HEK293 (cell line): ENCODE results near the gene CFAP99.

Experiments
- CTCF ChIA-PET: fragments of 350-600 bp; formaldehyde crosslinking; extraction: SDS; loops from one replicate; lab custom pipeline; 2021; ENCODE audit warnings: antibody characterized with exemption; lab: Yijun Ruan, JAX
- POLR2A ChIA-PET: fragments of 300-600 bp; formaldehyde crosslinking; extraction: SDS; loops from one replicate; lab custom pipeline; 2020; ENCODE audit warnings: antibody characterized with exemption, inconsistent platforms; lab: Yijun Ruan, JAX
- H3K27ac ChIP-seq: fragments of 200-500 bp; sonication (Bioruptor generic); 2 replicates; pipeline ENCODE4 v1.5.1; 2014; ENCODE audit warnings: low read depth, low read length, control low read depth, inconsistent platforms; ENCODE audit errors: extremely low read depth
- H3K36me3 ChIP-seq, 2 experiments: fragments of 200-500 bp in 1 of 2; sonication (Bioruptor generic) in 1 of 2; 1 replicate in 1 of 2; 2 replicates in 1 of 2; pipeline ENCODE4 v1.5.1; 2014 to 2017; ENCODE audit warnings: inconsistent platforms in 2 of 2, low read length in 2 of 2; ENCODE audit not compliant: control insufficient read depth in 2 of 2, insufficient read depth in 1 of 2
- H3K4me1 ChIP-seq: fragments of 200-500 bp; sonication (Bioruptor generic); 2 replicates; pipeline ENCODE4 v1.5.1; 2014; ENCODE audit warnings: mild to moderate bottlenecking, low read length, inconsistent platforms; ENCODE audit not compliant: control insufficient read depth, insufficient read depth
- H3K4me3 ChIP-seq: 2 replicates; pipeline ENCODE4 v1.5.1; 2011; ENCODE audit warnings: low read depth, mild to moderate bottlenecking, control low read depth, low read length, moderate library complexity
- H3K9me3 ChIP-seq: fragments of 200-500 bp; sonication (Bioruptor generic); 2 replicates; pipeline ENCODE4 v1.5.1; 2014; ENCODE audit warnings: low read depth, low read length, inconsistent platforms; ENCODE audit not compliant: control insufficient read depth, insufficient read depth
- KLF9 ChIP-seq: fragments of 450-650 bp; formaldehyde crosslinking; IDR thresholded peaks from 2 replicates; pipeline ENCODE4 v1.5.1; 2016; ENCODE audit warnings: missing biosample characterization, missing genetic modification characterization, low read depth
- SCRT1 ChIP-seq: fragments of 450-650 bp; formaldehyde crosslinking; IDR thresholded peaks from 2 replicates; pipeline ENCODE4 v1.5.1; 2016; ENCODE audit warnings: missing biosample characterization, missing genetic modification characterization, borderline replicate concordance
- ZBTB20 ChIP-seq: fragments of 450-650 bp; formaldehyde crosslinking; IDR thresholded peaks from 2 replicates; pipeline ENCODE4 v1.5.1; 2016; ENCODE audit warnings: missing biosample characterization, missing genetic modification characterization
- ZBTB21 ChIP-seq: fragments of 450-650 bp; formaldehyde crosslinking; IDR thresholded peaks from 2 replicates; pipeline ENCODE4 v1.5.1; 2017; ENCODE audit warnings: missing biosample characterization, missing genetic modification characterization
- ZEB2 ChIP-seq: fragments of 450-650 bp; formaldehyde crosslinking; IDR thresholded peaks from 2 replicates; pipeline ENCODE4 v1.5.1; 2016; ENCODE audit warnings: missing biosample characterization, missing genetic modification characterization
- ZFP37 ChIP-seq: fragments of 450-650 bp; formaldehyde crosslinking; IDR thresholded peaks from 2 replicates; pipeline ENCODE4 v1.5.1; 2016; ENCODE audit warnings: missing biosample characterization, missing genetic modification characterization
- ZNF19 ChIP-seq: fragments of 450-650 bp; formaldehyde crosslinking; IDR thresholded peaks from 2 replicates; pipeline ENCODE4; 2016; ENCODE audit warnings: missing biosample characterization, missing genetic modification characterization, low read depth
- ZNF341 ChIP-seq: fragments of 450-650 bp; formaldehyde crosslinking; IDR thresholded peaks from 2 replicates; pipeline ENCODE4; 2016; ENCODE audit warnings: low read depth, missing biosample characterization, missing genetic modification characterization
- ZNF350 ChIP-seq: fragments of 450-650 bp; formaldehyde crosslinking; IDR thresholded peaks from 2 replicates; pipeline ENCODE4 v1.5.0; 2017; ENCODE audit warnings: missing biosample characterization, mild to moderate bottlenecking, missing genetic modification characterization
- ZNF37A ChIP-seq: fragments of 450-650 bp; IDR thresholded peaks from 2 replicates; pipeline ENCODE4 v1.5.1; 2018; ENCODE audit warnings: missing biosample characterization, missing genetic modification characterization
- ZNF501 ChIP-seq: fragments of 450-650 bp; formaldehyde crosslinking; IDR thresholded peaks from 2 replicates; pipeline ENCODE4 v1.5.1; 2016; ENCODE audit warnings: missing biosample characterization, missing genetic modification characterization
- ZNF623 ChIP-seq: fragments of 450-650 bp; formaldehyde crosslinking; IDR thresholded peaks from 2 replicates; pipeline ENCODE4 v1.5.1; 2016; ENCODE audit warnings: missing biosample characterization, missing genetic modification characterization
- ZNF658 ChIP-seq: fragments of 450-650 bp; formaldehyde crosslinking; IDR thresholded peaks from 2 replicates; pipeline ENCODE4; 2016; ENCODE audit warnings: missing biosample characterization, missing genetic modification characterization
- ZNF792 ChIP-seq: fragments of 450-650 bp; formaldehyde crosslinking; IDR thresholded peaks from 2 replicates; pipeline ENCODE4 v1.5.1; 2016; ENCODE audit warnings: missing biosample characterization, missing genetic modification characterization
- TF ChIP-seq, protein P1 (sequence below): fragments of 450-650 bp; formaldehyde crosslinking; IDR thresholded peaks from 2 replicates; pipeline ENCODE4 v1.5.1; 2016; ENCODE audit warnings: missing biosample characterization, missing genetic modification characterization
- TF ChIP-seq, protein P2 (sequence below): fragments of 450-650 bp; formaldehyde crosslinking; conservative IDR thresholded peaks from 2 replicates; pipeline ENCODE4 v1.5.1; 2016; ENCODE audit warnings: low read depth, missing biosample characterization, missing genetic modification characterization
- TF ChIP-seq, protein P3 (sequence below): fragments of 450-650 bp; formaldehyde crosslinking; IDR thresholded peaks from 2 replicates; pipeline ENCODE4 v1.5.1; 2016; ENCODE audit warnings: missing biosample characterization, missing genetic modification characterization
- TF ChIP-seq, protein P4 (sequence below): fragments of 450-650 bp; formaldehyde crosslinking; IDR thresholded peaks from 2 replicates; pipeline ENCODE4 v1.5.1; 2016; ENCODE audit warnings: missing biosample characterization, missing genetic modification characterization
- TF ChIP-seq, protein P5 (sequence below): fragments of 450-650 bp; formaldehyde crosslinking; IDR thresholded peaks from 2 replicates; pipeline ENCODE4 v1.5.1; 2016; ENCODE audit warnings: missing biosample characterization, missing genetic modification characterization, borderline replicate concordance
- TF ChIP-seq, protein P6 (sequence below): fragments of 450-650 bp; formaldehyde crosslinking; IDR thresholded peaks from 2 replicates; pipeline ENCODE4 v1.5.1; 2017; ENCODE audit warnings: missing biosample characterization, missing genetic modification characterization

The CFAP99 gene

DNA sequence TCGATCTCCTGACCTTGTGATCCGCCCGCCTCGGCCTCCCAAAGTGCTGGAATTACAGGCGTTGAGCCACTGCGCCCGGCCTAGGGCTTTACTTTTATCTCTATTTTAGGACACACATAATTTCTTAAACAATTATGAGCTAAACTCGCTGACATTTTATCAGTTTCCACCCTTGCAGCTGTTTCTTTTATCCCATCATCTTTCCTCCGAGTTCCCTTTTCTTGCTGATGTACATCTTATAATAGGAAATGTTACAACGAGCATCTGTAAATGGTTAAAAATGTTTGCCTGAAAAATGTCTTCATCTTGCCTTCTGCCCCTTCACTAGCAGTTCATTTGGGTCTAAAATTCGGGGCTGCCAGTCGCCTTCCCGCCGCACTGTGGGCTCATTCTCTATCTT is 41.5 kb upstream of the CFAP99 start:
- Histone ChIP-seq H3K27ac (no peak overlapping the region), H3K4me1 (no peaks in the 10 kb centered on the region), H3K9me3 (no peaks in the 10 kb centered on the region), H3K4me3 (no peak overlapping the region), H3K36me3 (no peaks in the 10 kb centered on the region)
- ChIA-PET CTCF (interaction anchor here (0.6 kb wide), 1 partner anchor 26 kb away, joined by 4 read pairs; no protein-coding TSS in a partner anchor), POLR2A (no interaction called here)
- TF ChIP-seq, protein P1, sequence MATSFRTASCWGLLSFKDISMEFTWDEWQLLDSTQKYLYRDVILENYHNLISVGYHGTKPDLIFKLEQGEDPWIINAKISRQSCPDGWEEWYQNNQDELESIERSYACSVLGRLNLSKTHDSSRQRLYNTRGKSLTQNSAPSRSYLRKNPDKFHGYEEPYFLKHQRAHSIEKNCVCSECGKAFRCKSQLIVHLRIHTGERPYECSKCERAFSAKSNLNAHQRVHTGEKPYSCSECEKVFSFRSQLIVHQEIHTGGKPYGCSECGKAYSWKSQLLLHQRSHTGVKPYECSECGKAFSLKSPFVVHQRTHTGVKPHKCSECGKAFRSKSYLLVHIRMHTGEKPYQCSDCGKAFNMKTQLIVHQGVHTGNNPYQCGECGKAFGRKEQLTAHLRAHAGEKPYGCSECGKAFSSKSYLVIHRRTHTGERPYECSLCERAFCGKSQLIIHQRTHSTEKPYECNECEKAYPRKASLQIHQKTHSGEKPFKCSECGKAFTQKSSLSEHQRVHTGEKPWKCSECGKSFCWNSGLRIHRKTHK (tag by site-specific recombination) = no peak
- TF ChIP-seq SCRT1 (tag by site-specific recombination) (no peak), ZBTB21 (tag by site-specific recombination) (no peak), ZNF623 (tag by site-specific recombination) (no peak), ZNF792 (tag by site-specific recombination) (no peak)
- TF ChIP-seq, protein P2, sequence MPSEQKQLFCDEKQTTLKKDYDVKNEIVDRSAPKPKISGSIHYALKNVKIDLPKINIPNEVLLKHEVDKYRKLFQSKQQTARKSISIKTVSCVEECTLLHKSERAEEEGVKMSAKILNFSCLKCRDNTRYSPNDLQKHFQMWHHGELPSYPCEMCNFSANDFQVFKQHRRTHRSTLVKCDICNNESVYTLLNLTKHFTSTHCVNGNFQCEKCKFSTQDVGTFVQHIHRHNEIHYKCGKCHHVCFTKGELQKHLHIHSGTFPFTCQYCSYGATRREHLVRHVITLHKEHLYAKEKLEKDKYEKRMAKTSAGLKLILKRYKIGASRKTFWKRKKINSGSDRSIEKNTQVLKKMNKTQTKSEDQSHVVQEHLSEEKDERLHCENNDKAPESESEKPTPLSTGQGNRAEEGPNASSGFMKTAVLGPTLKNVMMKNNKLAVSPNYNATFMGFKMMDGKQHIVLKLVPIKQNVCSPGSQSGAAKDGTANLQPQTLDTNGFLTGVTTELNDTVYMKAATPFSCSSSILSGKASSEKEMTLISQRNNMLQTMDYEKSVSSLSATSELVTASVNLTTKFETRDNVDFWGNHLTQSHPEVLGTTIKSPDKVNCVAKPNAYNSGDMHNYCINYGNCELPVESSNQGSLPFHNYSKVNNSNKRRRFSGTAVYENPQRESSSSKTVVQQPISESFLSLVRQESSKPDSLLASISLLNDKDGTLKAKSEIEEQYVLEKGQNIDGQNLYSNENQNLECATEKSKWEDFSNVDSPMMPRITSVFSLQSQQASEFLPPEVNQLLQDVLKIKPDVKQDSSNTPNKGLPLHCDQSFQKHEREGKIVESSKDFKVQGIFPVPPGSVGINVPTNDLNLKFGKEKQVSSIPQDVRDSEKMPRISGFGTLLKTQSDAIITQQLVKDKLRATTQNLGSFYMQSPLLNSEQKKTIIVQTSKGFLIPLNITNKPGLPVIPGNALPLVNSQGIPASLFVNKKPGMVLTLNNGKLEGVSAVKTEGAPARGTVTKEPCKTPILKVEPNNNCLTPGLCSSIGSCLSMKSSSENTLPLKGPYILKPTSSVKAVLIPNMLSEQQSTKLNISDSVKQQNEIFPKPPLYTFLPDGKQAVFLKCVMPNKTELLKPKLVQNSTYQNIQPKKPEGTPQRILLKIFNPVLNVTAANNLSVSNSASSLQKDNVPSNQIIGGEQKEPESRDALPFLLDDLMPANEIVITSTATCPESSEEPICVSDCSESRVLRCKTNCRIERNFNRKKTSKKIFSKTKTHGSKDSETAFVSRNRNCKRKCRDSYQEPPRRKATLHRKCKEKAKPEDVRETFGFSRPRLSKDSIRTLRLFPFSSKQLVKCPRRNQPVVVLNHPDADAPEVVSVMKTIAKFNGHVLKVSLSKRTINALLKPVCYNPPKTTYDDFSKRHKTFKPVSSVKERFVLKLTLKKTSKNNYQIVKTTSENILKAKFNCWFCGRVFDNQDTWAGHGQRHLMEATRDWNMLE (tag by site-specific recombination) = no peak
- TF ChIP-seq, protein P3, sequence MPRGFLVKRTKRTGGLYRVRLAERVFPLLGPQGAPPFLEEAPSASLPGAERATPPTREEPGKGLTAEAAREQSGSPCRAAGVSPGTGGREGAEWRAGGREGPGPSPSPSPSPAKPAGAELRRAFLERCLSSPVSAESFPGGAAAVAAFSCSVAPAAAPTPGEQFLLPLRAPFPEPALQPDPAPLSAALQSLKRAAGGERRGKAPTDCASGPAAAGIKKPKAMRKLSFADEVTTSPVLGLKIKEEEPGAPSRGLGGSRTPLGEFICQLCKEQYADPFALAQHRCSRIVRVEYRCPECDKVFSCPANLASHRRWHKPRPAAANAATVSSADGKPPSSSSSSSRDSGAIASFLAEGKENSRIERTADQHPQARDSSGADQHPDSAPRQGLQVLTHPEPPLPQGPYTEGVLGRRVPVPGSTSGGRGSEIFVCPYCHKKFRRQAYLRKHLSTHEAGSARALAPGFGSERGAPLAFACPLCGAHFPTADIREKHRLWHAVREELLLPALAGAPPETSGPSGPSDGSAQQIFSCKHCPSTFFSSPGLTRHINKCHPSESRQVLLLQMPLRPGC (tag by site-specific recombination) = no peak
- TF ChIP-seq, protein P4, sequence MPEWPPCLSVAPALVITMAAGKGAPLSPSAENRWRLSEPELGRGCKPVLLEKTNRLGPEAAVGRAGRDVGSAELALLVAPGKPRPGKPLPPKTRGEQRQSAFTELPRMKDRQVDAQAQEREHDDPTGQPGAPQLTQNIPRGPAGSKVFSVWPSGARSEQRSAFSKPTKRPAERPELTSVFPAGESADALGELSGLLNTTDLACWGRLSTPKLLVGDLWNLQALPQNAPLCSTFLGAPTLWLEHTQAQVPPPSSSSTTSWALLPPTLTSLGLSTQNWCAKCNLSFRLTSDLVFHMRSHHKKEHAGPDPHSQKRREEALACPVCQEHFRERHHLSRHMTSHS (tag by site-specific recombination) = no peak
- TF ChIP-seq, protein P5, sequence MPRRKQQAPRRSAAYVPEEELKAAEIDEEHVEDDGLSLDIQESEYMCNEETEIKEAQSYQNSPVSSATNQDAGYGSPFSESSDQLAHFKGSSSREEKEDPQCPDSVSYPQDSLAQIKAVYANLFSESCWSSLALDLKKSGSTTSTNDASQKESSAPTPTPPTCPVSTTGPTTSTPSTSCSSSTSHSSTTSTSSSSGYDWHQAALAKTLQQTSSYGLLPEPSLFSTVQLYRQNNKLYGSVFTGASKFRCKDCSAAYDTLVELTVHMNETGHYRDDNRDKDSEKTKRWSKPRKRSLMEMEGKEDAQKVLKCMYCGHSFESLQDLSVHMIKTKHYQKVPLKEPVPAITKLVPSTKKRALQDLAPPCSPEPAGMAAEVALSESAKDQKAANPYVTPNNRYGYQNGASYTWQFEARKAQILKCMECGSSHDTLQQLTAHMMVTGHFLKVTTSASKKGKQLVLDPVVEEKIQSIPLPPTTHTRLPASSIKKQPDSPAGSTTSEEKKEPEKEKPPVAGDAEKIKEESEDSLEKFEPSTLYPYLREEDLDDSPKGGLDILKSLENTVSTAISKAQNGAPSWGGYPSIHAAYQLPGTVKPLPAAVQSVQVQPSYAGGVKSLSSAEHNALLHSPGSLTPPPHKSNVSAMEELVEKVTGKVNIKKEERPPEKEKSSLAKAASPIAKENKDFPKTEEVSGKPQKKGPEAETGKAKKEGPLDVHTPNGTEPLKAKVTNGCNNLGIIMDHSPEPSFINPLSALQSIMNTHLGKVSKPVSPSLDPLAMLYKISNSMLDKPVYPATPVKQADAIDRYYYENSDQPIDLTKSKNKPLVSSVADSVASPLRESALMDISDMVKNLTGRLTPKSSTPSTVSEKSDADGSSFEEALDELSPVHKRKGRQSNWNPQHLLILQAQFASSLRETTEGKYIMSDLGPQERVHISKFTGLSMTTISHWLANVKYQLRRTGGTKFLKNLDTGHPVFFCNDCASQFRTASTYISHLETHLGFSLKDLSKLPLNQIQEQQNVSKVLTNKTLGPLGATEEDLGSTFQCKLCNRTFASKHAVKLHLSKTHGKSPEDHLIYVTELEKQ (tag by site-specific recombination) = no peak

DNA sequence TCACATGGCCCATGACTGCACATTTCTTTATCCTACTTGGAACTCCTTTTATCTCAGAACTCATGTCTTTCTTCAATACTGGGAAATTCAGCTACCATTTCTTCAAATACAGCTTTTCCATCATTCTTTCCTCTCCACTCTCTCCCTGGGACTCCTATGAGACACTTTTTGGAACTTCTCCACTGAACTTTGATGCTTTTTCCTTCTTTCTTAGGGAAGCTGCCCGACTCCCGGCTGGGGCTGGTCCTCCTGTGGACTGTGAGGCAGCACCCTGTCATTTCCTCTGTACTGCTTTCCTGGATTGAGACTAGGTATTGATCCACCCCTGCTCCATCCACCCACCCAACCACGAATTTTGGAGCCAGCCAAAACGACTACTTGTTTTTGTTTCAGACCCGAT is 40.4 kb upstream of the CFAP99 start:
- POLR2A ChIA-PET = no interaction called here
- no peaks in the 10 kb centered on the region for H3K36me3 ChIP-seq
- CTCF ChIA-PET = no interaction called here
- H3K9me3 ChIP-seq = no peaks in the 10 kb centered on the region
- H3K4me1 ChIP-seq = no peaks in the 10 kb centered on the region
- H3K27ac ChIP-seq = no peak overlapping the region
- H3K4me3 ChIP-seq = no peak overlapping the region
- TF ChIP-seq, protein P6, sequence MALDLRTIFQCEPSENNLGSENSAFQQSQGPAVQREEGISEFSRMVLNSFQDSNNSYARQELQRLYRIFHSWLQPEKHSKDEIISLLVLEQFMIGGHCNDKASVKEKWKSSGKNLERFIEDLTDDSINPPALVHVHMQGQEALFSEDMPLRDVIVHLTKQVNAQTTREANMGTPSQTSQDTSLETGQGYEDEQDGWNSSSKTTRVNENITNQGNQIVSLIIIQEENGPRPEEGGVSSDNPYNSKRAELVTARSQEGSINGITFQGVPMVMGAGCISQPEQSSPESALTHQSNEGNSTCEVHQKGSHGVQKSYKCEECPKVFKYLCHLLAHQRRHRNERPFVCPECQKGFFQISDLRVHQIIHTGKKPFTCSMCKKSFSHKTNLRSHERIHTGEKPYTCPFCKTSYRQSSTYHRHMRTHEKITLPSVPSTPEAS (tag by site-specific recombination) = no peak
- TF ChIP-seq KLF9 = no peak
- TF ChIP-seq ZNF350 (tag by site-specific recombination) = no peak
- no peak for TF ChIP-seq ZNF501 (tag by site-specific recombination)
- TF ChIP-seq, protein P1 (tag by site-specific recombination) = no peak
- TF ChIP-seq ZBTB20 (tag by site-specific recombination) = no peak
- no peak for TF ChIP-seq ZFP37 (tag by site-specific recombination)
- no peak for TF ChIP-seq ZNF341 (tag by site-specific recombination)
- no peak for TF ChIP-seq ZNF37A
- TF ChIP-seq ZNF19 (tag by site-specific recombination) = no peak
- no peak for TF ChIP-seq ZNF658 (tag by site-specific recombination)
- TF ChIP-seq ZEB2 = no peak
